ENCODE data around the gene ALDH2. TPM values are rescaled to one million over a fixed set of nuclear protein-coding genes. Genes with fewer than 3 reads are reported as not detected.
"Not testable (repeated sequence)": the region's sequence is repeated elsewhere in the genome, so short reads cannot be mapped to it uniquely, and the experiment has no call there.

Gene ALDH2
- total RNA-seq, 2 experiments from 2014 or later = 3.2 to 3.8 TPM

- no peak for DNase-seq
- Mint-ChIP-seq H3K27me3 (peaks cover 9% of the 10 kb centered on the region), H3K36me3 (ENCODE audit: low read depth) (no peaks in the 10 kb centered on the region), H3K27ac (no peak overlapping the region), H3K9me3 (no peaks in the 10 kb centered on the region), H3K4me3 (no peak overlapping the region), H3K4me1 (ENCODE audit: low read depth) (no peaks in the 10 kb centered on the region)
- intact Hi-C loops (cut with micrococcal nuclease) = no loop called here
- ChIA-PET POLR2A (no interaction called here), CTCF (interaction anchor here (1.1 to 1.5 kb wide), 2 partner anchors 10 to 13 kb away, joined by 4 to 5 read pairs; no protein-coding TSS in a partner anchor)
- TF ChIP-seq CTCF (IDR thresholded peaks at IDR 0.05) = no peak
- ATAC-seq = no peak
Measured at GRCh38 chr12:111825509-111825908, 58.8 kb downstream of the ALDH2 start.

GRCh38 chr12:111826316-111826715 lies 59.6 kb downstream of the ALDH2 start:
- intact Hi-C loops (cut with micrococcal nuclease) = no loop called here
- Mint-ChIP-seq H3K9me3 (no peaks in the 10 kb centered on the region), H3K27me3 (peaks cover 7% of the 10 kb centered on the region), H3K36me3 (ENCODE audit: low read depth) (no peaks in the 10 kb centered on the region), H3K4me3 (no peak overlapping the region), H3K27ac (no peak overlapping the region), H3K4me1 (ENCODE audit: low read depth) (no peaks in the 10 kb centered on the region)
- ChIA-PET CTCF (interaction anchor here (1.1 to 1.6 kb wide), 4 partner anchors 10 to 14 kb away, joined by 4 to 6 read pairs (median 4); no protein-coding TSS in a partner anchor), POLR2A (interaction anchor here (1.0 kb wide), 1 partner anchor 15 kb away, joined by 5 read pairs; the partner anchor contains the start of gene MAPKAPK5)
- DNase-seq = no peak
- no peak for ATAC-seq
- no peak for TF ChIP-seq CTCF (IDR thresholded peaks at IDR 0.05)

GRCh38 chr12:111826992-111827391 lies 60.3 kb downstream of the ALDH2 start:
- Mint-ChIP-seq H3K27me3 (peaks cover 6% of the 10 kb centered on the region), H3K36me3 (ENCODE audit: low read depth) (no peaks in the 10 kb centered on the region), H3K4me1 (ENCODE audit: low read depth) (no peaks in the 10 kb centered on the region), H3K4me3 (no peak overlapping the region), H3K27ac (no peak overlapping the region), H3K9me3 (no peaks in the 10 kb centered on the region)
- ATAC-seq (no peak), DNase-seq (no peak)
- ChIA-PET CTCF (interaction anchor here (1.4 to 1.6 kb wide), 2 partner anchors 10 to 15 kb away, joined by 4 to 6 read pairs; no protein-coding TSS in a partner anchor), POLR2A (interaction anchor here (1.0 kb wide), 1 partner anchor 15 kb away, joined by 5 read pairs; the partner anchor contains the start of gene MAPKAPK5)
- TF ChIP-seq CTCF (IDR thresholded peaks at IDR 0.05) = no peak
- intact Hi-C loops (cut with micrococcal nuclease) = no loop called here

- intact Hi-C loops (cut with micrococcal nuclease) = no loop called here
- POLR2A ChIA-PET = interaction anchor here (0.6 to 1.0 kb wide), 2 partner anchors 14 to 172 kb away, joined by 5 read pairs; partner anchors contain the start of gene MAPKAPK5
- H3K27me3 Mint-ChIP-seq = peaks cover 5% of the 10 kb centered on the region
- CTCF ChIA-PET = interaction anchor here (1.4 kb wide), 1 partner anchor 16 kb away, joined by 6 read pairs; no protein-coding TSS in a partner anchor
- H3K4me1 Mint-ChIP-seq (ENCODE audit: low read depth) = no peaks in the 10 kb centered on the region
- H3K27ac Mint-ChIP-seq = no peak overlapping the region
- no peaks in the 10 kb centered on the region for H3K36me3 Mint-ChIP-seq (ENCODE audit: low read depth)
- H3K4me3 Mint-ChIP-seq = no peak overlapping the region
- no peak for TF ChIP-seq CTCF (IDR thresholded peaks at IDR 0.05)
- H3K9me3 Mint-ChIP-seq = peaks cover 4% of the 10 kb centered on the region
- DNase-seq = no peak
- no peak for ATAC-seq
Measured at GRCh38 chr12:111827907-111828306, 61.2 kb downstream of the ALDH2 start.

GRCh38 chr12:111828338-111828979 lies 61.7 kb downstream of the ALDH2 start:
- no peak overlapping the region for H3K4me3 Mint-ChIP-seq
- no peak overlapping the region for H3K27ac Mint-ChIP-seq
- peaks cover 1% of the 10 kb centered on the region for H3K27me3 Mint-ChIP-seq
- no peak for DNase-seq
- H3K36me3 Mint-ChIP-seq (ENCODE audit: low read depth) = no peaks in the 10 kb centered on the region
- H3K9me3 Mint-ChIP-seq = peaks cover 4% of the 10 kb centered on the region
- intact Hi-C loops (cut with micrococcal nuclease) = no loop called here
- ChIA-PET POLR2A (interaction anchor here (1.0 kb wide), 1 partner anchor 14 kb away, joined by 5 read pairs; the partner anchor contains the start of gene MAPKAPK5), CTCF (no interaction called here)
- H3K4me1 Mint-ChIP-seq (ENCODE audit: low read depth) = no peaks in the 10 kb centered on the region
- ATAC-seq = no peak
- TF ChIP-seq CTCF (IDR thresholded peaks at IDR 0.05) = no peak

- H3K4me3 Mint-ChIP-seq; POLR2A ChIA-PET; H3K27me3 Mint-ChIP-seq; H3K4me1 Mint-ChIP-seq (ENCODE audit: low read depth); H3K9me3 Mint-ChIP-seq; ATAC-seq; intact Hi-C loops (cut with micrococcal nuclease); CTCF ChIA-PET; H3K36me3 Mint-ChIP-seq (ENCODE audit: low read depth); DNase-seq; H3K27ac Mint-ChIP-seq: not testable (repeated sequence)
Measured at GRCh38 chr12:111829635-111830034, 62.9 kb downstream of the ALDH2 start.

- H3K27ac Mint-ChIP-seq; H3K4me3 Mint-ChIP-seq; H3K9me3 Mint-ChIP-seq; ATAC-seq; intact Hi-C loops (cut with micrococcal nuclease); H3K27me3 Mint-ChIP-seq: not testable (repeated sequence)
- DNase-seq = peak; percentile 21
- peaks cover 17% of the 10 kb centered on the region for H3K36me3 Mint-ChIP-seq (ENCODE audit: low read depth)
- ChIA-PET POLR2A (interaction anchor here (0.7 kb wide), 1 partner anchor 585 kb away, joined by 3 read pairs; no protein-coding TSS in a partner anchor), CTCF (interaction anchor here (1.6 kb wide), 1 partner anchor 22 kb away, joined by 3 read pairs; no protein-coding TSS in a partner anchor)
- H3K4me1 Mint-ChIP-seq (ENCODE audit: low read depth) = peaks cover 22% of the 10 kb centered on the region
Measured at GRCh38 chr12:111834740-111835386, 68.1 kb downstream of the ALDH2 start.

Measured in activated CD8-positive, alpha-beta T cell treated with anti-CD3 and anti-CD28 coated beads for 36 hours (primary cell).